GM12873 (cell line): ENCODE results near the gene ACTC1.

Source experiments
- TF ChIP-seq, protein P1 (sequence below): IDR thresholded peaks from 2 replicates; pipeline ENCODE4 v1.5.1; 2012; ENCODE audit warnings: low read depth, mild to moderate bottlenecking, moderate library complexity, low read length, control low read depth; ENCODE audit not compliant: insufficient read depth; ENCODE audit errors: missing control alignments

ACTC1 gene

DNA sequence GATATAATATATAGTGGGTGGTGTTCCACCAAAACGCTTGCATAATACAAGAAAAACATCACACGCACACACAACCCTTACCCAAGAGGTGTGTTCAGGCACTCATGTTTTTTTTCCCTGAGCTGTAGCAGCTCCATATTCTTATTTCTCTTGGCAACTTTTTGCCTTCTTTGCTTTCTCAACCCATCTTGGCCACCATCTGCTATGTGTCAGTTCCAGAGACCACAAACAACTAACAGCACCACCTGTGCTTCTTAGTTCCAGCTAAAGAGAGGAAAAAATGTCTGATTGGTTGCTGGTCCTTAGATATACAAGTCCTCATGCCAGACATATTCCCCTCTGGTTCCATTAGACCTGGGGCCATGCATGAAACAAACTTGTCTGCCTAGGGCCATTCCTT is 11.9 kb downstream of the ACTC1 start:
- TF ChIP-seq, protein P1, sequence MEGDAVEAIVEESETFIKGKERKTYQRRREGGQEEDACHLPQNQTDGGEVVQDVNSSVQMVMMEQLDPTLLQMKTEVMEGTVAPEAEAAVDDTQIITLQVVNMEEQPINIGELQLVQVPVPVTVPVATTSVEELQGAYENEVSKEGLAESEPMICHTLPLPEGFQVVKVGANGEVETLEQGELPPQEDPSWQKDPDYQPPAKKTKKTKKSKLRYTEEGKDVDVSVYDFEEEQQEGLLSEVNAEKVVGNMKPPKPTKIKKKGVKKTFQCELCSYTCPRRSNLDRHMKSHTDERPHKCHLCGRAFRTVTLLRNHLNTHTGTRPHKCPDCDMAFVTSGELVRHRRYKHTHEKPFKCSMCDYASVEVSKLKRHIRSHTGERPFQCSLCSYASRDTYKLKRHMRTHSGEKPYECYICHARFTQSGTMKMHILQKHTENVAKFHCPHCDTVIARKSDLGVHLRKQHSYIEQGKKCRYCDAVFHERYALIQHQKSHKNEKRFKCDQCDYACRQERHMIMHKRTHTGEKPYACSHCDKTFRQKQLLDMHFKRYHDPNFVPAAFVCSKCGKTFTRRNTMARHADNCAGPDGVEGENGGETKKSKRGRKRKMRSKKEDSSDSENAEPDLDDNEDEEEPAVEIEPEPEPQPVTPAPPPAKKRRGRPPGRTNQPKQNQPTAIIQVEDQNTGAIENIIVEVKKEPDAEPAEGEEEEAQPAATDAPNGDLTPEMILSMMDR = no peak

DNA sequence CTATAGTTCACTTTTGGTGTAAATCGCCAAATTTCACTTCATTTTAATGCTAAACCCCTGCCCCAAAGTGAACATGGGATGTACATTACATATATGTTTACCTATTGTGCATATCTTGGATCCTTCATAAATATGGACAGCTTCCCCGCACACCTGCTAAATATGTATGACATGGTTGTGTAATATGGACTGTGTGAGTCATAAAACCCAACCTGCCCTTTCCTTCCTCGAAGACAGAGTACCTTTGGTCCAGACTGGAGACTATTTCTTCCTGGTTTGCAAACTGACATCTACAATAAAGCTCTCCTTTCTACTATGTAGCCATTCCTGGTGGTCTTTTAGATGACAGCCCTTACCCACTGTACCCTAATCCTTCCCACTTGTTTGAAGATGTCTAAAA is 12.4 kb downstream of the ACTC1 start:
- TF ChIP-seq, protein P1 = no peak

- TF ChIP-seq, protein P1 = no peak
Measured at GRCh38 chr15:34780725-34781124, 14.6 kb downstream of the ACTC1 start.

GRCh38 chr15:34776606-34777105 is 18.7 kb downstream of the ACTC1 start:
- TF ChIP-seq, protein P1 = no peak

GRCh38 chr15:34773917-34774316 is 21.4 kb downstream of the ACTC1 start:
- TF ChIP-seq, protein P1 = no peak

DNA sequence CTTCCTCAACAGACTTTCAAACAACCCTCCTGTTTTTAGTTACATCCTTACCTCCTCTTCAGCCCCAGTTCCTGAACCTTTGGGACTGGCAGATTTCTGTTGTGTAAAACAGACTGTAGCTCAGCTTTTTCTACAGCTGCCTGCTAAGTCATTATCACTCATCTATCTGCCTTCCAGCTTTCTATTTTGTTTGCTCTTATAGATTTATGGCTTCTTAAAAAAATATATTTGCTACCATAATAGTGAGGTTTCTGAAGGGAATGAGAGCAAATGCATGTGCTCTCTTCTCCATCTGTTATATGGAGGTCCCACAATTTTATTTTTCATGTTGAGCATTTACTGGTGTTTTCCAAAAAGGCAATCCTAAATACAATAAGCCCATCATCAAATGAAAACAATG is 22.3 kb downstream of the ACTC1 start:
- TF ChIP-seq, protein P1 = no peak

DNA sequence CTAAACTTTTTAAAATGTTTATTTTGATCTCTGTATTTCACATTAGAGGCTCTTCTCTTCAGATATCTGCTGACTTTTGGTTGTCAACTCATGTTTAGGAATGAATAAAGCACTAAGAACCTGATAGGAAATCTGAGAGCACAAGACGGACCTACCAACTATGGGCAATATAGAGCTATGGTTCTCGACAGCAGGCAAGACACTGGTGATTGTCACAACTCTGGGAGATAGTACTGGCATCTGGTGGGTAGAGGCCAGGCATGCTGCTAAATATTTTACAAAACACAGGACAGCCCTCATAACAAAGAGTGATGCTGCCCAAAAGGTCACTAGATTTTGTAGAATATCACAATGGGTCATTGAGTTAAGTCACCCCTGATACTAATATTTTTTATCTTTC is 23.0 kb downstream of the ACTC1 start:
- TF ChIP-seq, protein P1 = no peak

DNA sequence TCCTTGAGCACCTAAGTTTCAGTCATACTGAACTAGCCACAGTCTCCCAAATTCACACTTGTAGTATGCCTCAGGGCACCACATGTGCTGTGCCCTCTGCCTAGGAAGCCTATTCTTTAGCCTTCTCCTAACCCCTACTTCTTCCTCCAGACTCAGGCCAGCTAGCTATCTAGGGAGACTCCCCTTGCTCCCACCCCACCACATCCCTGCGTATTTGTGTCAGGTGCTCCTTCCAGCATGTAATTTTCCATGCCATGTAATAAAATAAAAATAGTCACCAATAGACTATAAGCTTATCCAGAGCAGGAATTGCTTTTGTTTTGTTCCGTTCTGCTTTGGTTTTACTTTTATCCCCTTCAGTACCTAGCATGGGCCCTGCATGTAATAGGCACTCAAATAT is 25.6 kb downstream of the ACTC1 start:
- TF ChIP-seq, protein P1 = no peak
